SK-N-MC (cell line): Measurements from ENCODE around the gene PLEKHA6.

Experiments used
- EZH2 ChIP-seq: fragments of 200-600 bp; sonication (generic); IDR thresholded peaks from one replicate; pipeline ENCODE4 v1.6.1; 2017; ENCODE audit warnings: antibody characterized with exemption
- POLR2AphosphoS5 ChIP-seq: IDR thresholded peaks from 2 replicates; pipeline ENCODE4 v1.6.1; 2012; ENCODE audit warnings: mild to moderate bottlenecking, low read depth, low read length, borderline replicate concordance

- TF ChIP-seq EZH2 (no peak), POLR2AphosphoS5 (no peak)
Observed at GRCh38 chr1:204211046-204211445, 148.7 kb downstream of the PLEKHA6 start.
